ENCODE data around the gene EPHA5.
"Not testable (repeated sequence)": the region's sequence is repeated elsewhere in the genome, so short reads cannot be mapped to it uniquely, and the experiment has no call there.

Gene EPHA5

GRCh38 chr4:65367306-65367705 lies 303.0 kb downstream of the EPHA5 start:
- DNase-seq (ENCODE audit: low read depth): no peak

- DNase-seq (ENCODE audit: low read depth): no peak
Measured at GRCh38 chr4:65358914-65359313, 311.4 kb downstream of the EPHA5 start.

- no peak for DNase-seq (ENCODE audit: low read depth)
Measured at GRCh38 chr4:65353098-65353497, 317.2 kb downstream of the EPHA5 start.

DNA sequence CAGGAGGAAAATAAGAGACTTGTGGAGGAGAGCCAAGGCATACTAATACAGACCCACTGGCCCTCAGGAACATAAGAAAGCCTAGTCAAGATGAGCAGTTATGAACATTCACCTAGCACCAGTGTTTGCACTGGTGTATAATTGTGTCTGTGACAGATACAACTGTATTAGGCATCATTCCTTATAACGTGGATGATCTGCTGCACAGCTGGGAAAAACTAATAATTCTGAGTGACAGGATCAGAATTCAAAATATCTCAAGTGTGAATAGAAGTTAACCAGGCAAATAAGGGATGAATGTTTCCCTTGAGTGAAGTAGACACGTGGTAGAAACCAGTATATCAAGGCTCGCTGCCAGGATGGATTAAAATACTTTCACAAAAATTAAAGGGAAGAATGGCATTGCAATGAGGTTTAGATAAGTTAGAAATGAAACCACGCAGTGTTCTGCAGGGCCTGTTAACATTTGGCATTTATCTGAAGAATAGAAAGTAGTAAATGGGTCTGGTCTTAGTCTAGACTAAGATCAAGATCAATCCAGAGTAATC lies 325.9 kb downstream of the EPHA5 start:
- peak; percentile 34 for DNase-seq (ENCODE audit: low read depth)

DNA sequence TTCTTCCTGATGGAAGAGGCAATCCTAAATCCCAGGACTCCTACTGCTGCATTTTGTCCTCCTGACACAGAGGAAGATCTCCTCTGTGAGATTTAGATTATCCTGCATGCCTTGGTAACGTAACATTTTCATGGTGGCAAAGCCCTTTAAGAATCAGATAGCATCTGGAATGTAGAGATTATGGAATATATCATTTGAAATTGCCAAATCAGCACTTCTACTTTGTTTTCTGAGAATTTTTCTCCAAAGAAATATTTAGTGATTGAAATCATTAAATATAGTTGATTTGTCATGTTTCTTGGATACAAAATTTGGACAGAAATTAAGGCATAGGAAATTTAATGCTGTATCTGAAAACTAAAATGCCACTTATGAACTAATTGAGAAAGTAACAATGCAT lies 326.9 kb downstream of the EPHA5 start:
- DNase-seq (ENCODE audit: low read depth): no peak

DNA sequence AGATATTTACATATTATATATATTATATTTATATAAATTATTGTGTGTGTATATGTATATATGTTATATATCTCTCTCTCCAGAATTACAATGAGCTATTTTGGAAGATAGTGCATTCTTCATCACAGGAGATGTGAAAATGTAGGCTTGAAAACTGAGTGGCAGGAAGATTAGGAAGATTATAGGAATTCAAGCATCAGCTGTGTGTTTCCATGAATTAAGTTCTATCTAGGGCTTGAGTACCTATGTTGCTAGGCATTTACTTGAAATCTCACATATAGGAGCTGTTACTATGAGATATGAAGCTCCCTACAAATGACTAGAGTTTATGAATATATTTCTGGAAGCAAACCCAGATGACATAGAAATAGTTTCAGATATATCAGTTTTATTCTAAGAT lies 328.7 kb downstream of the EPHA5 start:
- DNase-seq (ENCODE audit: low read depth): no peak

- DNase-seq (ENCODE audit: low read depth): no peak
Measured at GRCh38 chr4:65340382-65341109, 329.7 kb downstream of the EPHA5 start.

DNA sequence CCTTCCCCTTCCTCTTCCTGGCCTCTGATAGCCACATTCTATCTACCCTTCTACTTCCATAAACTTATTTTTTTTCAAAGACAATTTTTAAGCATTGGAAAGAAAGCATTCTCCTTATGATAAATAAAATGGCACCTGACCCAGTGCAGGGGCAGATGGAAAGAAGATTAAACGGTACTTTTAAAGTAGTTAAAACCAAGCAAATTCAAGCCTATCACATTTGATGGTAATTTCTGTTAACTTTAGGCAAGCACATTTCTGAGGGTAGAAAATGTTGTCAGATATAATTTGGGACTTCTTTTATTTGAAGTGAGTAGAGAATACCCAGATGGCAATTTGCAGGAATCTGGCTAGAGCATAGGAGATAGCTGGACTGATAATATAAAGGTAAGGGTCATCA lies 332.9 kb downstream of the EPHA5 start:
- DNase-seq (ENCODE audit: low read depth): no peak

DNA sequence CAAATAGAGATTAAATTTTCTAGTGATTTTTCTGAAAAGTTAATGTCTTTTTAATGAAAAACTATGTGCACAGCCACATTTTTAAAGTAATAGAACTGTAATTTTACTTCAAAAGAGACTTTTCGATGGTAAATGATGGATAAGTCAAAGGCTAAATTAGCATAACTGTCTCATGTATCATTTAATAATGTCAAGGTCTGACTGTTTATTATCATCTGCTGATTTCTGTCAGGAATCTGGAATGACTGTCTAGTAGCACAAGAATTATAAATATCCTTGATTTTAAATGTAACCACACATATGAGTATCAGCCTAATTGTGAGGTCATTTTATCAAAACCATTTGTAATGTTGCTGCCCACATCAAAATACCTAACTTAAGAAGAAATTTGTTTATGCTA lies 333.8 kb downstream of the EPHA5 start:
- no peak for DNase-seq (ENCODE audit: low read depth)

DNA sequence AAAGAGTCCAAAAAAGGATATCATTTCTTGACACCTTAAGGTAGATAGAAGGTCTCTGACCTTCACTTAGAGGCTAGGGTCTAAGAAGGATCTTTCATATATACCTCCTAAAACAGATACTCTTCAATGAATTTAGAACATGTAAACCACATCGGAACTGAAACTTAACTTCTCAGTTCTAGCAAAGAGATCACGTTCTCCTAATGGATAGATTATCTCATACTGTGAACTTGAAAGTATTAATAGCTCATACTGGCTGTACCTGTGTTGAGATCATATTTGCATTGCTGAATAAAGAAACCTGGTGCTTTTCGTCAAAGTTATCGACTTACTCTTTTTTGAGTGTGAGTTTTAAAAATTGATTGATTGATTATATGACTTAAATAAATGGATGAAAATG lies 353.8 kb downstream of the EPHA5 start:
- DNase-seq (ENCODE audit: low read depth): no peak

- no peak for DNase-seq (ENCODE audit: low read depth)
Measured at GRCh38 chr4:65311120-65311519, 359.2 kb downstream of the EPHA5 start.

GRCh38 chr4:65310586-65310985 lies 359.7 kb downstream of the EPHA5 start:
- DNase-seq (ENCODE audit: low read depth): no peak

GRCh38 chr4:65308626-65309025 lies 361.7 kb downstream of the EPHA5 start:
- not testable (repeated sequence) for DNase-seq (ENCODE audit: low read depth)

GRCh38 chr4:65302145-65302544 lies 368.1 kb downstream of the EPHA5 start:
- no peak for DNase-seq (ENCODE audit: low read depth)

- no peak for DNase-seq (ENCODE audit: low read depth)
Measured at GRCh38 chr4:65296246-65296645, 374.0 kb downstream of the EPHA5 start.

DNA sequence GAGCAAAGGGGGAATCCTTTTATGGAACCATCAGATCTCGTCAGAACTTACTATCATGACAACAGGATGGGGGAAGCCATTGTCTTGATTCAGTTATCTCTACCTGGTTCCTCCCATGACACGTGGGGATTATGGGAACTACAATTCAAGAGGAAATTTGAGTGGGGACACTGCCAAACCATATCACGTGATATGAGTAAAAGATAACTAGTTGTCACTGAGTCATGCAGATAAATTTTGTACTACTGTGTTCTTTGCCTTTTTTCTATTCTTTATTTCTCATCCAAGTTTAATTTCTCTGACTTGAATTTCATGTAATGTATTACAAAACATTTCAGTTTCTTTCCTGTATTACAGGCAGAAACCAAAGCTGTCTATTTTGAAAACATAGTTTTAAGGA lies 383.2 kb downstream of the EPHA5 start:
- no peak for DNase-seq (ENCODE audit: low read depth)
